Lower lobe of right lung (tissue), 2 donors: ENCODE data around the gene JARID2. TPM values are rescaled to one million over a fixed set of nuclear protein-coding genes. Genes with fewer than 3 reads are reported as not detected.

Experiments used
- ATAC-seq, 2 donors: fragments of 200-7000 bp; cut with Tn5 transposase; one replicate each; pipeline ENCODE4 v1.9.1; 2020 to 2022; ENCODE audit warnings: mild to moderate bottlenecking in 2 of 2, moderate library complexity in 2 of 2
- DNase-seq: peaks from one replicate; pipeline ENCODE4 v3.0.0-alpha.2; 2020
- H3K27ac ChIP-seq: fragments of 200-600 bp; one replicate; pipeline ENCODE4 v1.8.0; 2022
- H3K27me3 ChIP-seq: fragments of 200-600 bp; one replicate; pipeline ENCODE4 v1.8.0; 2022; ENCODE audit warnings: low read depth
- H3K36me3 ChIP-seq: fragments of 200-600 bp; one replicate; pipeline ENCODE4 v1.8.0; 2022; ENCODE audit warnings: mild to moderate bottlenecking
- H3K4me1 ChIP-seq: fragments of 200-600 bp; one replicate; pipeline ENCODE4 v1.8.0; 2022
- H3K4me3 ChIP-seq: fragments of 200-600 bp; one replicate; pipeline ENCODE4 v1.8.0; 2022; ENCODE audit warnings: mild to moderate bottlenecking
- H3K9me3 ChIP-seq: fragments of 200-600 bp; one replicate; pipeline ENCODE4 v1.8.0; 2022
- intact Hi-C: fragments of 100-400 bp; cut with DNase I; formaldehyde crosslinking; loops from one replicate; pipeline ENCODE4 v1.11.0; 2022
- total RNA-seq: library from RNA; stranded (reverse); fragmentation: NEBNext Ultra II Directional; extraction: Animal tissue kit (Norgen Biotek cat#: 25700); gene quantifications from one replicate; pipeline ENCODE4 v1.2.1, GENCODE V29; 2021
- TF ChIP-seq, protein P1 (sequence below): fragments of 200-600 bp; IDR thresholded peaks from one replicate; pipeline ENCODE4 v1.8.0; 2022; ENCODE audit warnings: antibody characterized with exemption, mild to moderate bottlenecking
- donor health status: DM: no; HTN: yes; CAD: no; lungs with severe emphysema.

Gene JARID2
- total RNA-seq, 1 donor from 2014 or later, result 16.0 TPM

DNA sequence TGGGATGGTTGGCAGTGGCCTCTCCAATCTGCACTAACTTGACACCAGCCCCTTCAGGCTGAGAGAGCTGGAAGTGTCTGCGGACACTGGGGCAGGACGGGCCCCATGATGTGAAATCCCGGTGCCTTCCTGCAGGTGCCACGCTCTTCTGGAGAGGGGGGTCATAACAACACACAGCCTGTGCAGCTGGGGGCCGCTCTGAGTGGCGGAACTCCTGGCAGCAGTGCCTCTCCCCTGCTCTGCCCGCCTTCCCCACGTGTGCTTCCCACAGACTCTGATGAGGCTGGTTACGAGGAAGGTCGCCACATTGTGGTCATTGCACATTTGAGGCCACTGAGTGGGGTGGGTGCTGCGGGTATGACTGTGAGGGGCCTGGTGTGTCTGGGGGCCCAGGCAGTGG, 271.7 kb downstream of the JARID2 start:
- TF ChIP-seq, protein P1, sequence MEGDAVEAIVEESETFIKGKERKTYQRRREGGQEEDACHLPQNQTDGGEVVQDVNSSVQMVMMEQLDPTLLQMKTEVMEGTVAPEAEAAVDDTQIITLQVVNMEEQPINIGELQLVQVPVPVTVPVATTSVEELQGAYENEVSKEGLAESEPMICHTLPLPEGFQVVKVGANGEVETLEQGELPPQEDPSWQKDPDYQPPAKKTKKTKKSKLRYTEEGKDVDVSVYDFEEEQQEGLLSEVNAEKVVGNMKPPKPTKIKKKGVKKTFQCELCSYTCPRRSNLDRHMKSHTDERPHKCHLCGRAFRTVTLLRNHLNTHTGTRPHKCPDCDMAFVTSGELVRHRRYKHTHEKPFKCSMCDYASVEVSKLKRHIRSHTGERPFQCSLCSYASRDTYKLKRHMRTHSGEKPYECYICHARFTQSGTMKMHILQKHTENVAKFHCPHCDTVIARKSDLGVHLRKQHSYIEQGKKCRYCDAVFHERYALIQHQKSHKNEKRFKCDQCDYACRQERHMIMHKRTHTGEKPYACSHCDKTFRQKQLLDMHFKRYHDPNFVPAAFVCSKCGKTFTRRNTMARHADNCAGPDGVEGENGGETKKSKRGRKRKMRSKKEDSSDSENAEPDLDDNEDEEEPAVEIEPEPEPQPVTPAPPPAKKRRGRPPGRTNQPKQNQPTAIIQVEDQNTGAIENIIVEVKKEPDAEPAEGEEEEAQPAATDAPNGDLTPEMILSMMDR, result no peak
- peaks cover 90% of the 10 kb centered on the region for H3K36me3 ChIP-seq
- no peak for DNase-seq
- peaks cover 11% of the 10 kb centered on the region for H3K4me1 ChIP-seq
- no peak overlapping the region for H3K27ac ChIP-seq
- no peak for ATAC-seq
- H3K27me3 ChIP-seq, result no peaks in the 10 kb centered on the region
- intact Hi-C loops, result no loop called here
- H3K9me3 ChIP-seq, result no peaks in the 10 kb centered on the region
- no peak overlapping the region for H3K4me3 ChIP-seq

DNA sequence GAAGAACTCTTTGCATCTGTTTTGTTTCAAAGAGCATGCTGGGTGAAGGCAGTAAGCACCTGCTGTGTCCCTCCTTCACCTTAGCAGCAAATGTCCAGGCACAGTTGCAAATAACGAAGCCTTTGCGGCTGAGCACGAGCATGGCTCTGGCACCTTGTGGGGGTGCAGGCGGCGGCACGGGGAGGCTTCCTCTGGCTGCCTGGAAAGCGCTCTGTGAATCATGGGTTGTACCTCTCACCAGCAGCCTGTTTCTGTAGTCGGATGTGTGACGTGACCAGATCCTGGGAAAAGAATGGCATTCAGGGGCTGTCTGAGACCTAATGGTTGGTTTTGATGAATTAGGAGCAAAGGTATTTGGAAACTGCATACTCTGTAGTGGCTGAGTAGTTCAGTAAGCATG, 272.2 kb downstream of the JARID2 start:
- ATAC-seq (no peak), DNase-seq (no peak)
- Histone ChIP-seq H3K27ac (no peak overlapping the region), H3K4me3 (no peak overlapping the region), H3K27me3 (no peaks in the 10 kb centered on the region), H3K36me3 (peaks cover 90% of the 10 kb centered on the region), H3K9me3 (no peaks in the 10 kb centered on the region), H3K4me1 (peaks cover 11% of the 10 kb centered on the region)
- TF ChIP-seq, protein P1, result no peak
- intact Hi-C loops, result no loop called here

DNA sequence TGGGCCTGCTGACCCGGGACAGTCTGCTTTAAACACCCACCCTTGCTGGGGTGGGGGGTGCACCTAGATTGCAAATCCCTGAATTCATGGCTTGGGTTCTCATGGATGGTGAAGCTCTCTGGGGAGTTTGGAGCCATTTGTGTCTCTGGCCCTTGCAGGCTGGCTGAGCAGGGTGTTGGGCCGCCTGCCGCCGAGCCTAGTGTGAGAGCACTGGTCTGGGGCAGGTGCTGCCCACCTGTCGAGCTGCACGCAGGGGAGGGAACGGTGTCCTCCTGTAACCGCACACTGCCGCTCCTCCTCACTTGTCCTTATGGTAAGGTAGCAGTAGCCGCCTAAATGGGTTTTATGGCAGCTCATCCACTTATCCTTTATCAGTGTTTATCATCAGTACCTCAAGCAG, 273.0 kb downstream of the JARID2 start:
- Histone ChIP-seq H3K4me1 (peaks cover 11% of the 10 kb centered on the region), H3K36me3 (peaks cover 90% of the 10 kb centered on the region), H3K4me3 (no peak overlapping the region), H3K27ac (no peak overlapping the region), H3K27me3 (no peaks in the 10 kb centered on the region), H3K9me3 (no peaks in the 10 kb centered on the region)
- TF ChIP-seq, protein P1, result no peak
- intact Hi-C loops, result no loop called here
- no peak for ATAC-seq
- DNase-seq, result no peak

DNA sequence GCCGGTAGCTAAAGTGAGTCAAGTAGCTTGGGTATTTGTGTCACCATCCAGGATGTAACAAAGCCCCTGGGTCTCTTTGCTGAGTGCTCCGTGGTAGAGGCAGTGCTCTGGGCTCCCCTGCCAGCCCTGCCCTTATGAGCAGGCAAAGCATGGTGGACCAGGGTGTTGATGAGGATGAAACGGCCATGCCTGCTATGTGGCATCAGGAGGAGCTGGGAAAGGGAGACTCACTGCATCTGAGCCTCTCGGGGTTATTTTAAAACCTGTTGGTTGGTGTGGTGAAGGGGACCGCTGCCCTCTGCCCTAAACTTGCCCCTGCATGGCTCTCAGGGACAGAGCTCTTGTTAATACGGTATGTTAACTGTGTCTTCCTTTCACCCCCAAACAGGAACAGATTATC, 273.8 kb downstream of the JARID2 start:
- peaks cover 90% of the 10 kb centered on the region for H3K36me3 ChIP-seq
- no peak overlapping the region for H3K4me3 ChIP-seq
- no peak overlapping the region for H3K27ac ChIP-seq
- intact Hi-C loops, result no loop called here
- no peaks in the 10 kb centered on the region for H3K9me3 ChIP-seq
- H3K4me1 ChIP-seq, result peaks cover 11% of the 10 kb centered on the region
- DNase-seq (no peak), ATAC-seq (no peak)
- H3K27me3 ChIP-seq, result no peaks in the 10 kb centered on the region
- TF ChIP-seq, protein P1, result no peak

DNA sequence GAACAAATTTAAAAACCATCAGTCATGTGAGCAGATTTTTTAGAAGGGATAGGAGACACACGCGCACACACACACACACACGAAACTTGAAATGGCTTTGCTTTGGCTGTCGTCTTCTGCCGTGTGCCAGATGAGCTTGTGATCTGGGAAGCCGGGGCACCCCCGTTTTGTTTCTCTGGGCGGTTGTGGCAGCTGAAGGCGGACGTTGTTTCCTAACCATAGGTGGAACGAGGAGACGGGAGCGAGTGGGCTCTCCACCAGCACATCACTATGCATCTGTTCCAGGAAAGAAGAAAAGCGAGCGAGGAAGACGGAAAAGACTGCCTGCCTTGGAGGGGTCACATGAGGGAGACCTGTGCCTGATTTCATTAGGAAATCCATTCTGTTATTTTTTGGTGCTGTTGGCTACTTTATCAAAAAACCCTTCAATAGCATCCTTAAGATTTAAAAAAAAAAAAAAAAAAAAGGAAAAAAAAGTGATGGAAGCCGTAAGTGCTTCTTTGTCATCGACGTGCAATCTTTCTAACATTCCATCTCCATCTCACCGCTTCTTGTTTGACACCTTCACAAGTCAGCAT, 274.8 kb downstream of the JARID2 start:
- Histone ChIP-seq H3K4me1 (peaks cover 11% of the 10 kb centered on the region), H3K9me3 (no peaks in the 10 kb centered on the region), H3K36me3 (peaks cover 87% of the 10 kb centered on the region), H3K27ac (no peak overlapping the region), H3K27me3 (no peaks in the 10 kb centered on the region), H3K4me3 (no peak overlapping the region)
- intact Hi-C loops, result no loop called here
- DNase-seq (no peak), ATAC-seq (no peak)
- TF ChIP-seq, protein P1, result no peak
